T-helper 22 cell (primary cell): ENCODE data around the gene MPDZ.

ENCODE experiments used
- DNase-seq: peaks from one replicate; pipeline ENCODE4 v3.0.0-alpha.2; 2020; ENCODE audit warnings: low read depth

Gene MPDZ

GRCh38 chr9:13279284-13280141 lies at the start of gene MPDZ:
MPDZ (minus strand) TSS chr9:13279692; CDS start chr9:13250315, 29,377 bp downstream.
- no peak for DNase-seq

- no peak for DNase-seq
Observed at GRCh38 chr9:13324988-13325387, 45.5 kb upstream of the MPDZ start.

GRCh38 chr9:13322828-13323550 lies 43.5 kb upstream of the MPDZ start:
- DNase-seq = no peak

- DNase-seq = no peak
Observed at GRCh38 chr9:13318027-13318426, 38.5 kb upstream of the MPDZ start.

GRCh38 chr9:13296972-13297371 lies 17.5 kb upstream of the MPDZ start:
- no peak for DNase-seq

GRCh38 chr9:13295556-13295955 lies 16.1 kb upstream of the MPDZ start:
- no peak for DNase-seq

GRCh38 chr9:13292782-13293181 lies 13.3 kb upstream of the MPDZ start:
- DNase-seq = no peak

GRCh38 chr9:13292158-13292557 lies 12.7 kb upstream of the MPDZ start:
- DNase-seq = no peak

GRCh38 chr9:13291718-13292117 lies 12.2 kb upstream of the MPDZ start:
- DNase-seq = no peak

- no peak for DNase-seq
Observed at GRCh38 chr9:13284011-13284410, 4.5 kb upstream of the MPDZ start.

- no peak for DNase-seq
Observed at GRCh38 chr9:13282998-13283397, 3.5 kb upstream of the MPDZ start.

GRCh38 chr9:13281356-13282016 lies 2.0 kb upstream of the MPDZ start:
- no peak for DNase-seq

- DNase-seq = no peak
Observed at GRCh38 chr9:13278368-13279246, 885 bp downstream of the MPDZ start.

GRCh38 chr9:13278023-13278367 lies 1.5 kb downstream of the MPDZ start:
- DNase-seq = no peak

GRCh38 chr9:13274886-13275641 lies 4.4 kb downstream of the MPDZ start:
- no peak for DNase-seq

- DNase-seq = no peak
Observed at GRCh38 chr9:13270734-13271133, 8.8 kb downstream of the MPDZ start.

- DNase-seq = no peak
Observed at GRCh38 chr9:13269589-13270452, 9.7 kb downstream of the MPDZ start.

- no peak for DNase-seq
Observed at GRCh38 chr9:13268469-13268868, 11.0 kb downstream of the MPDZ start.

- DNase-seq = no peak
Observed at GRCh38 chr9:13267743-13268142, 11.7 kb downstream of the MPDZ start.

GRCh38 chr9:13266167-13266566 lies 13.3 kb downstream of the MPDZ start:
- DNase-seq = no peak
